ENCODE data around the gene CHCHD3.

DNA sequence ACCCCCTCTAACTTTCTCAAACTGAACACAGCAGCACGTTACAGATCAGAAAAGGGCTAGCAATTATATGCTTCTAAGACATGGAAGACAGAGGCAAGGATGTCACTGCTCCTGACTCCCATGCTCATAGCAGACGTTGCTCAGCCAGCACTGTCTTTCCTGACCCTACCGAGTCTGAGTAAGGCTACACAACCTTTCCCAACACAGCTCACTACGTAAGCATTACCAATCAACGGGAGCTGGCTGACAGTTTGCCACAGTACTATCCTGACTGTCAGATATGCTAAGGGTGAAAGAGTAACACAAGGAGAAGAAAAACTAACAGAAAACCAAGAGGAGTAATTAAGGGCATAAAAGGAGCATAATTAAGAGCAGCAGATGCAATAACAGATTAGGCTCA is 171.2 kb downstream of the CHCHD3 start:
- TF ChIP-seq, protein P1, sequence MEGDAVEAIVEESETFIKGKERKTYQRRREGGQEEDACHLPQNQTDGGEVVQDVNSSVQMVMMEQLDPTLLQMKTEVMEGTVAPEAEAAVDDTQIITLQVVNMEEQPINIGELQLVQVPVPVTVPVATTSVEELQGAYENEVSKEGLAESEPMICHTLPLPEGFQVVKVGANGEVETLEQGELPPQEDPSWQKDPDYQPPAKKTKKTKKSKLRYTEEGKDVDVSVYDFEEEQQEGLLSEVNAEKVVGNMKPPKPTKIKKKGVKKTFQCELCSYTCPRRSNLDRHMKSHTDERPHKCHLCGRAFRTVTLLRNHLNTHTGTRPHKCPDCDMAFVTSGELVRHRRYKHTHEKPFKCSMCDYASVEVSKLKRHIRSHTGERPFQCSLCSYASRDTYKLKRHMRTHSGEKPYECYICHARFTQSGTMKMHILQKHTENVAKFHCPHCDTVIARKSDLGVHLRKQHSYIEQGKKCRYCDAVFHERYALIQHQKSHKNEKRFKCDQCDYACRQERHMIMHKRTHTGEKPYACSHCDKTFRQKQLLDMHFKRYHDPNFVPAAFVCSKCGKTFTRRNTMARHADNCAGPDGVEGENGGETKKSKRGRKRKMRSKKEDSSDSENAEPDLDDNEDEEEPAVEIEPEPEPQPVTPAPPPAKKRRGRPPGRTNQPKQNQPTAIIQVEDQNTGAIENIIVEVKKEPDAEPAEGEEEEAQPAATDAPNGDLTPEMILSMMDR (IDR thresholded peaks at IDR 0.05; ENCODE audit: poor library complexity), result no peak
- no peak for TF ChIP-seq EZH2phosphoT487 (IDR thresholded peaks at IDR 0.05; ENCODE audit: low read depth, severe bottlenecking, unreplicated experiment)
- TF ChIP-seq EZH2 (IDR thresholded peaks at IDR 0.05; ENCODE audit: borderline replicate concordance), result no peak

Data from hepatocyte (in vitro differentiated cells).